ENCODE data around the gene SHB.

- no peak for TF ChIP-seq CTCF (IDR thresholded peaks at IDR 0.05)
- no peak for TF ChIP-seq ZFX (IDR thresholded peaks at IDR 0.05; ENCODE audit: borderline replicate concordance)
Observed at GRCh38 chr9:38001430-38001829, 67.6 kb downstream of the SHB start.

Measured in 22Rv1 (cell line).